Endodermal cell (in vitro differentiated cells): ENCODE results near the gene SAMD15. TPM values are rescaled to one million over a fixed set of nuclear protein-coding genes. Genes with fewer than 3 reads are reported as not detected.

Experiments used
- DNase-seq: peaks from one replicate; pipeline ENCODE4 v3.0.0-alpha.2; 2017
- H3K27ac ChIP-seq: 2 replicates; pipeline ENCODE4 v1.5.1; 2013; ENCODE audit warnings: mild to moderate bottlenecking, low read depth, low read length, moderate library complexity
- H3K27me3 ChIP-seq: 2 replicates; pipeline ENCODE4 v1.6.1; 2013; ENCODE audit warnings: mild to moderate bottlenecking, low read length, moderate library complexity; ENCODE audit not compliant: insufficient read depth, control insufficient read depth, poor library complexity, severe bottlenecking
- H3K36me3 ChIP-seq: 2 replicates; pipeline ENCODE4 v1.7.0; 2013; ENCODE audit warnings: mild to moderate bottlenecking, low read length, moderate library complexity; ENCODE audit not compliant: control insufficient read depth, insufficient read depth
- H3K4me1 ChIP-seq: one replicate; pipeline ENCODE4 v1.7.0; 2013; ENCODE audit warnings: low read length; ENCODE audit not compliant: control insufficient read depth, insufficient read depth
- H3K4me3 ChIP-seq: 2 replicates; pipeline ENCODE4 v1.5.1; 2013; ENCODE audit warnings: mild to moderate bottlenecking, low read length, moderate library complexity
- H3K9ac ChIP-seq: 2 replicates; pipeline ENCODE4 v1.6.1; 2013; ENCODE audit warnings: mild to moderate bottlenecking, low read length, moderate library complexity; ENCODE audit not compliant: poor library complexity, severe bottlenecking; ENCODE audit errors: extremely low read depth
- H3K9me3 ChIP-seq: 2 replicates; pipeline ENCODE4 v1.6.1; 2013; ENCODE audit warnings: mild to moderate bottlenecking, low read length, moderate library complexity; ENCODE audit not compliant: control insufficient read depth
- H3K27ac Mint-ChIP-seq: 2 replicates; pipeline ENCODE4 v1.8.0; 2020; ENCODE audit warnings: mixed read lengths
- H3K27me3 Mint-ChIP-seq: 2 replicates; pipeline ENCODE4 v1.8.0; 2021; ENCODE audit warnings: mild to moderate bottlenecking, mixed read lengths; ENCODE audit not compliant: insufficient read depth
- H3K36me3 Mint-ChIP-seq: 2 replicates; pipeline ENCODE4 v1.8.0; 2020; ENCODE audit warnings: low read depth, mixed read lengths
- H3K4me1 Mint-ChIP-seq: 2 replicates; pipeline ENCODE4 v1.8.0; 2020; ENCODE audit warnings: mixed read lengths
- H3K4me3 Mint-ChIP-seq: 2 replicates; pipeline ENCODE4 v1.8.0; 2020; ENCODE audit warnings: mild to moderate bottlenecking, moderate library complexity, mixed read lengths
- H3K9me3 Mint-ChIP-seq: 2 replicates; pipeline ENCODE4 v1.8.0; 2020; ENCODE audit warnings: mild to moderate bottlenecking, mixed read lengths
- WGBS, 2 experiments: methylation state at CpG; one replicate each; pipeline versions ENCODE4 v1.1.5 to v1.1.7; 2013; ENCODE audit warnings: missing lambda C conversion rate in 2 of 2, mixed read lengths in 1 of 2; ENCODE audit not compliant: insufficient coverage in 1 of 2, insufficient read length in 1 of 2; 5-methylcytosine and 5-hydroxymethylcytosine counted together
- total RNA-seq, 2 donors: library from RNA; stranded (reverse); fragmentation: NEBNext Ultra II Directional in 1 of 2; extraction: Animal tissue kit (Norgen Biotek cat#: 25700) in 1 of 2; gene quantifications; 2 replicates in 1 of 2; 3 replicates in 1 of 2; pipeline ENCODE4 v1.2.1, GENCODE V29; 2021
- TF ChIP-seq, protein P1 (sequence below): fragments of 200-600 bp; sonication (generic); conservative IDR thresholded peaks from 2 replicates; pipeline ENCODE4 v1.5.0; 2021; ENCODE audit warnings: antibody characterized with exemption, mild to moderate bottlenecking

Gene SAMD15
- total RNA-seq, 2 donors from 2014 or later, result 4.3 to 5.5 TPM

GRCh38 chr14:77424862-77425261 is 47.7 kb downstream of the SAMD15 start:
- Histone ChIP-seq H3K9ac (no peak overlapping the region), H3K27ac (no peak overlapping the region), H3K4me1 (no peaks in the 10 kb centered on the region), H3K27me3 (no peaks in the 10 kb centered on the region), H3K36me3 (peaks cover 91% of the 10 kb centered on the region), H3K9me3 (peaks cover 17% of the 10 kb centered on the region), H3K4me3 (no peak overlapping the region)
- DNase-seq, result peak; percentile 48
- WGBS, 2 experiments, result 83 to 94% methylated on average over 1 to 3 of the region's 3 CpGs
- no peak overlapping the region for H3K4me3 Mint-ChIP-seq
- TF ChIP-seq, protein P1, sequence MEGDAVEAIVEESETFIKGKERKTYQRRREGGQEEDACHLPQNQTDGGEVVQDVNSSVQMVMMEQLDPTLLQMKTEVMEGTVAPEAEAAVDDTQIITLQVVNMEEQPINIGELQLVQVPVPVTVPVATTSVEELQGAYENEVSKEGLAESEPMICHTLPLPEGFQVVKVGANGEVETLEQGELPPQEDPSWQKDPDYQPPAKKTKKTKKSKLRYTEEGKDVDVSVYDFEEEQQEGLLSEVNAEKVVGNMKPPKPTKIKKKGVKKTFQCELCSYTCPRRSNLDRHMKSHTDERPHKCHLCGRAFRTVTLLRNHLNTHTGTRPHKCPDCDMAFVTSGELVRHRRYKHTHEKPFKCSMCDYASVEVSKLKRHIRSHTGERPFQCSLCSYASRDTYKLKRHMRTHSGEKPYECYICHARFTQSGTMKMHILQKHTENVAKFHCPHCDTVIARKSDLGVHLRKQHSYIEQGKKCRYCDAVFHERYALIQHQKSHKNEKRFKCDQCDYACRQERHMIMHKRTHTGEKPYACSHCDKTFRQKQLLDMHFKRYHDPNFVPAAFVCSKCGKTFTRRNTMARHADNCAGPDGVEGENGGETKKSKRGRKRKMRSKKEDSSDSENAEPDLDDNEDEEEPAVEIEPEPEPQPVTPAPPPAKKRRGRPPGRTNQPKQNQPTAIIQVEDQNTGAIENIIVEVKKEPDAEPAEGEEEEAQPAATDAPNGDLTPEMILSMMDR, result no peak
- peaks cover 10% of the 10 kb centered on the region for H3K9me3 Mint-ChIP-seq
- H3K27me3 Mint-ChIP-seq, result no peaks in the 10 kb centered on the region
- no peaks in the 10 kb centered on the region for H3K4me1 Mint-ChIP-seq
- H3K27ac Mint-ChIP-seq, result no peak overlapping the region
- peaks cover 87% of the 10 kb centered on the region for H3K36me3 Mint-ChIP-seq

GRCh38 chr14:77426396-77426795 is 49.2 kb downstream of the SAMD15 start:
- Mint-ChIP-seq H3K4me3 (no peak overlapping the region), H3K27me3 (no peaks in the 10 kb centered on the region), H3K36me3 (peaks cover 85% of the 10 kb centered on the region), H3K9me3 (no peaks in the 10 kb centered on the region), H3K4me1 (no peaks in the 10 kb centered on the region), H3K27ac (no peak overlapping the region)
- WGBS, 2 experiments, result 95 to 100% methylated on average over 1 to 3 of the region's 3 CpGs
- H3K9ac ChIP-seq, result no peak overlapping the region
- TF ChIP-seq, protein P1, result no peak
- H3K27ac ChIP-seq, result no peak overlapping the region
- no peaks in the 10 kb centered on the region for H3K27me3 ChIP-seq
- H3K36me3 ChIP-seq, result peaks cover 86% of the 10 kb centered on the region
- no peak overlapping the region for H3K4me3 ChIP-seq
- peaks cover 2% of the 10 kb centered on the region for H3K9me3 ChIP-seq
- no peaks in the 10 kb centered on the region for H3K4me1 ChIP-seq
- no peak for DNase-seq

GRCh38 chr14:77436042-77436441 is 58.9 kb downstream of the SAMD15 start:
- Histone ChIP-seq H3K9ac (no peak overlapping the region), H3K36me3 (peaks cover 79% of the 10 kb centered on the region), H3K9me3 (no peaks in the 10 kb centered on the region), H3K27me3 (no peaks in the 10 kb centered on the region), H3K4me3 (no peak overlapping the region), H3K4me1 (no peaks in the 10 kb centered on the region), H3K27ac (no peak overlapping the region)
- no peak overlapping the region for H3K27ac Mint-ChIP-seq
- H3K27me3 Mint-ChIP-seq, result no peaks in the 10 kb centered on the region
- no peaks in the 10 kb centered on the region for H3K9me3 Mint-ChIP-seq
- peaks cover 73% of the 10 kb centered on the region for H3K36me3 Mint-ChIP-seq
- no peaks in the 10 kb centered on the region for H3K4me1 Mint-ChIP-seq
- no peak overlapping the region for H3K4me3 Mint-ChIP-seq
- WGBS, 2 experiments, result 89 to 97% methylated on average over 3 of the region's 3 CpGs
- DNase-seq, result no peak
- TF ChIP-seq, protein P1, result no peak
